Esophagus squamous epithelium (tissue), 5 donors: Measurements from ENCODE around the gene PTPRM. TPM values are rescaled to one million over a fixed set of nuclear protein-coding genes. Genes with fewer than 3 reads are reported as not detected.

Source experiments
- DNase-seq: peaks from one replicate; lab custom pipeline; 2025; lab: John Stamatoyannopoulos, UW
- H3K27ac ChIP-seq, 4 donors: fragments of 200-600 bp; sonication (generic); one replicate each; pipeline ENCODE4 v1.5.1; 2016 to 2019; ENCODE audit warnings: mild to moderate bottlenecking in 1 of 4
- H3K27me3 ChIP-seq, 4 donors: fragments of 200-600 bp; sonication (generic); 1 replicate in 3 of 4; 2 replicates in 1 of 4; pipeline versions ENCODE4 v1.5.1 to v1.6.0; 2017 to 2021; ENCODE audit warnings: antibody characterized with exemption in 1 of 4
- H3K36me3 ChIP-seq, 3 donors: fragments of 200-600 bp; sonication (generic); one replicate each; pipeline ENCODE4 v1.5.1; 2016 to 2019
- H3K4me1 ChIP-seq, 3 donors: fragments of 200-600 bp; sonication (generic); one replicate each; pipeline ENCODE4 v1.5.1; 2017 to 2019
- H3K4me3 ChIP-seq, 4 donors: fragments of 200-600 bp; sonication (generic); 1 replicate in 3 of 4; 2 replicates in 1 of 4; pipeline ENCODE4 v1.5.1; 2016 to 2019; ENCODE audit warnings: mild to moderate bottlenecking in 2 of 4, moderate library complexity in 1 of 4
- H3K9me3 ChIP-seq, 3 donors: fragments of 200-600 bp; sonication (generic); one replicate each; pipeline ENCODE4 v1.5.1; 2016 to 2019
- CTCF ChIP-seq, 6 experiments: fragments of 450-650 bp in 4 of 6; fragments of 200-600 bp in 2 of 6; sonication (generic) in 2 of 6; IDR thresholded peaks; one replicate each; pipeline ENCODE4 v1.5.1; 2016 to 2019; ENCODE audit warnings: antibody characterized with exemption in 6 of 6, mild to moderate bottlenecking in 4 of 6, moderate library complexity in 4 of 6
- POLR2A ChIP-seq, 4 donors: fragments of 450-650 bp; IDR thresholded peaks; one replicate each; pipeline ENCODE4 v1.6.1; 2017; ENCODE audit warnings: antibody characterized with exemption in 4 of 4, mild to moderate bottlenecking in 4 of 4, moderate library complexity in 3 of 4
- WGBS, 2 donors: methylation state at CpG; one replicate each; pipeline ENCODE4 v1.1.5; 2018; 5-methylcytosine and 5-hydroxymethylcytosine counted together
- intact Hi-C: fragments of 100-400 bp; cut with DNase I; formaldehyde crosslinking; loops from one replicate; pipeline ENCODE4 v1.15.0; 2022
- total RNA-seq, 4 donors: library from RNA; depleted of rRNA; stranded (reverse); fragments of >200 nt; gene quantifications; one replicate each; pipeline ENCODE4 v1.1.0, GENCODE V29; 2016
- donor health status: DM: yes; HTN: yes; CAD: no.

Gene PTPRM
- total RNA-seq, 4 donors from 2014 or later, result 6.5 to 38.7 (median 11.1) TPM

- WGBS, 2 donors, result 55 to 75% methylated on average over 3 of the region's 3 CpGs
- TF ChIP-seq POLR2A (IDR thresholded peaks at IDR 0.05) (no peak), CTCF (IDR thresholded peaks at IDR 0.05) (no peak)
- Histone ChIP-seq H3K36me3 (no peaks in the 10 kb centered on the region), H3K27ac (no peak overlapping the region), H3K4me3 (no peak overlapping the region), H3K9me3 (no peaks in the 10 kb centered on the region), H3K27me3 (no peaks in the 10 kb centered on the region), H3K4me1 (no peaks in the 10 kb centered on the region)
- intact Hi-C loops, result no loop called here
- DNase-seq, result no peak
Measured at GRCh38 chr18:7931763-7932162, 364.6 kb downstream of the PTPRM start.

DNA sequence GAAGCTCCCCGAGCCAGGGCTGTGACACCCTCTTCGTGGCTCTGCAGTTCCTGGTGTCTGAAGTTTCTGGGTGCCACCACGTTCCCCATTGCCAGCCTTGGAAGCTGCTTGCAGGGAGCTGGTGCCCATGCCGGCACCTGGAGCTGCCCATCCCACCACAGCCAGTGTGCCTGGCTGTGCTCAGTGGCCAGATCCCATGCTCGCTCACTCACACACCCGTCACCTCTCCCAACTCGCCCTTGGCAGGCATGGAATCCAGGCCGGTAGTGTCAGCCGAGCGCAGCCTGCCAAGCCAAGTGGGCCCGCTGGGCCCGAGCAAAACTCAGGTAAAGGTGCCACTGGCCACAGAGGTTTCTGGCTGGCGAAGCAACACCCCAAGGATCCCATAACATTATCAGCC is 370.2 kb downstream of the PTPRM start:
- Histone ChIP-seq H3K36me3 (no peaks in the 10 kb centered on the region), H3K9me3 (no peaks in the 10 kb centered on the region), H3K27me3 (peaks cover 0 to 2% (median 0%) of the 10 kb centered on the region in 4 donors), H3K4me1 (peaks cover 0 to 15% (median 0%) of the 10 kb centered on the region in 3 donors), H3K27ac (no peak overlapping the region), H3K4me3 (no peak overlapping the region)
- no peak for TF ChIP-seq CTCF (IDR thresholded peaks at IDR 0.05)
- TF ChIP-seq POLR2A (IDR thresholded peaks at IDR 0.05), result no peak
- 82 to 93% methylated on average over 4 to 8 of the region's 13 CpGs for WGBS, 2 donors
- intact Hi-C loops, result no loop called here
- no peak for DNase-seq

DNA sequence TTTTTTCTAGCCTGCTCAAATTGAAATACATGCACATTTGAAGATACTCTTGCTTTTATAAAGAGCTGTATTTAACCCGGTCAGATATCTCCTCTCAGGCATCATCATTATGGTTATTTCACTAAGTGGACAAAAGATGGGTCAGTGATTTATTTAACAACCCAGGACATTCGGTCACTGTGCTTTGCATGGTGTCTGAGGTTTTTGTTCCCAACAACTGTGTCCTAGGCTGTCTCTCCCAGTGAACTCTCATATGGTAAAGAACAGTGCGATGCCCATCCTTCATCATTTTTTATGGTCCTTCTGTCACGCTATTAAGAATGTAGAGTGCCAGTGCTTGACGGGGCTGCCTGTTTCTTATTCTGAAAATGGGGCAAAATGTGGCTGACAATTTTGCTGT is 372.4 kb downstream of the PTPRM start:
- Histone ChIP-seq H3K27me3 (peaks cover 0 to 10% (median 0%) of the 10 kb centered on the region in 4 donors), H3K9me3 (no peaks in the 10 kb centered on the region), H3K4me1 (peaks cover 0 to 15% (median 0%) of the 10 kb centered on the region in 3 donors), H3K36me3 (no peaks in the 10 kb centered on the region), H3K27ac (no peak overlapping the region), H3K4me3 (no peak overlapping the region)
- DNase-seq, result no peak
- intact Hi-C loops, result no loop called here
- 85% methylated on average over 5 of the region's 5 CpGs for WGBS, 2 donors
- TF ChIP-seq POLR2A (IDR thresholded peaks at IDR 0.05) (no peak), CTCF (IDR thresholded peaks at IDR 0.05) (no peak)

GRCh38 chr18:7940379-7940778 is 373.3 kb downstream of the PTPRM start:
- Histone ChIP-seq H3K36me3 (no peaks in the 10 kb centered on the region), H3K4me1 (peaks cover 0 to 20% (median 0%) of the 10 kb centered on the region in 3 donors), H3K27me3 (peaks cover 0 to 10% (median 0%) of the 10 kb centered on the region in 4 donors), H3K9me3 (no peaks in the 10 kb centered on the region), H3K4me3 (no peak overlapping the region), H3K27ac (no peak overlapping the region)
- no peak for TF ChIP-seq CTCF (IDR thresholded peaks at IDR 0.05)
- TF ChIP-seq POLR2A (IDR thresholded peaks at IDR 0.05), result no peak
- WGBS, 2 donors, result 69 to 81% methylated on average over 5 of the region's 5 CpGs
- intact Hi-C loops, result no loop called here
- DNase-seq, result no peak

DNA sequence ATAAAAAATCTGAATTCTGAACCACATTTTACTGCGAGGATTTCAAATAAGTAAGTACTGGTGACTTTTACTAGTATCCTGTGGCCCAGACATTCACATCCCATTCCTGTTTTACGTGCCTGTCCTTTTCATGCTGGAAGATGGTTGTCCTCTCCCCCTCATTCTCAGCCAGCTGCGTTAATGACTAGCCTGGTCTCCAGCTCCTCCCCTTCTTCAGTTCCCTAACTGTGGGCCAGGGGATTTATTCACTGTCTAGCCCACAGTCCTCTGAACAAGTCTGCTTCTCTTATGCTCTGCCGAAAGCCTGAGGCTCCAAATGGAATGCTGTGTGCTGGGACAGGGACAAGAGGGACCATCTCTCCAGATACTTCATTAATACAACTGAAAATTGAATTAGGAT is 373.9 kb downstream of the PTPRM start:
- Histone ChIP-seq H3K27me3 (peaks cover 0 to 10% (median 0%) of the 10 kb centered on the region in 4 donors), H3K4me1 (peaks cover 0 to 26% (median 0%) of the 10 kb centered on the region in 3 donors), H3K36me3 (no peaks in the 10 kb centered on the region), H3K27ac (no peak overlapping the region), H3K4me3 (no peak overlapping the region), H3K9me3 (no peaks in the 10 kb centered on the region)
- 73 to 80% methylated on average over 4 of the region's 4 CpGs for WGBS, 2 donors
- intact Hi-C loops, result no loop called here
- no peak for DNase-seq
- TF ChIP-seq CTCF (IDR thresholded peaks at IDR 0.05) (no peak), POLR2A (IDR thresholded peaks at IDR 0.05) (no peak)
